ENCODE results near the gene ADGRL1. TPM values are rescaled to one million over a fixed set of nuclear protein-coding genes. Genes with fewer than 3 reads are reported as not detected.

ADGRL1 gene
- total and polyA plus RNA-seq, 9 of the 15 experiments (the other 6 are each of a cell fraction or from before 2014, with no cell fraction given): 0.14 to 37.0 (median 8.6) TPM

- no peak overlapping the region for H2AFZ ChIP-seq (ENCODE audit: low read depth, low read length)
- H3K4me3 ChIP-seq: no peak overlapping the region
- peak overlapping the region; percentile 91 for H3K4me2 ChIP-seq (ENCODE audit: insufficient read depth, low read length)
- H3K27me3 ChIP-seq (ENCODE audit: control insufficient read depth in 2 of 2, insufficient read depth in 2 of 2, low read length in 2 of 2): no peaks in the 10 kb centered on the region
- H3K9ac ChIP-seq (ENCODE audit: insufficient read depth in 1 of 2, low read depth in 2 of 2, low read length in 2 of 2): peak overlapping the region; percentile 84 to 92; a peak in 3 of 4 replicates
- no peaks in the 10 kb centered on the region for H4K20me1 ChIP-seq (replicated peaks; ENCODE audit: control insufficient read depth, insufficient read depth, low read length)
- H3K9me1 ChIP-seq (ENCODE audit: control insufficient read depth, insufficient read depth, low read length): peaks cover 4% of the 10 kb centered on the region
- H3K79me2 ChIP-seq (ENCODE audit: control insufficient read depth, insufficient read depth, low read length): peaks cover 18% of the 10 kb centered on the region
- ChIA-PET POLR2A (interaction anchor here (0.5 to 0.7 kb wide), 3 partner anchors 17 to 77 kb away, joined by 3 to 5 read pairs (median 3); no protein-coding TSS in a partner anchor), CTCF (ENCODE audit: low intra/inter-chr PET ratio) (interaction anchor here (1.2 kb wide), 1 partner anchor 239 kb away, joined by 3 read pairs; no protein-coding TSS in a partner anchor)
- intact Hi-C loops (cut with micrococcal nuclease): no loop called here
- DNase-seq (ENCODE audit: extremely low read depth in 1 of 4, low spot score in 3 of 4) (no peak), ATAC-seq (no peak), FAIRE-seq (peak; percentile 52)
- H3K4me1 ChIP-seq (replicated peaks in 1 of 2; ENCODE audit: control insufficient read depth in 2 of 2, insufficient read depth in 2 of 2, low read length in 2 of 2): peaks cover 38 to 43% of the 10 kb centered on the region in 2 experiments; a peak in 4 of 5 replicates
- H3K27ac ChIP-seq (ENCODE audit: extremely low read depth, low read depth, low read length): peak overlapping the region; percentile 89
- in situ Hi-C loops (cut with MboI): no loop called here
- H3K9me3 ChIP-seq (replicated peaks; ENCODE audit: control insufficient read depth, insufficient read depth, low read depth, low read length): no peaks in the 10 kb centered on the region
- peaks cover 27% of the 10 kb centered on the region; the same call in 2 of the 3 replicates for H3K36me3 ChIP-seq (ENCODE audit: control insufficient read depth, insufficient read depth, low read length)
- 57% methylated on average over 3 of the region's 3 CpGs for WGBS (ENCODE audit: insufficient coverage, low coverage, missing lambda C conversion rate)
- BruUV-seq (replicated peaks): no TSS peak
- TF ChIP-seq, protein P1, sequence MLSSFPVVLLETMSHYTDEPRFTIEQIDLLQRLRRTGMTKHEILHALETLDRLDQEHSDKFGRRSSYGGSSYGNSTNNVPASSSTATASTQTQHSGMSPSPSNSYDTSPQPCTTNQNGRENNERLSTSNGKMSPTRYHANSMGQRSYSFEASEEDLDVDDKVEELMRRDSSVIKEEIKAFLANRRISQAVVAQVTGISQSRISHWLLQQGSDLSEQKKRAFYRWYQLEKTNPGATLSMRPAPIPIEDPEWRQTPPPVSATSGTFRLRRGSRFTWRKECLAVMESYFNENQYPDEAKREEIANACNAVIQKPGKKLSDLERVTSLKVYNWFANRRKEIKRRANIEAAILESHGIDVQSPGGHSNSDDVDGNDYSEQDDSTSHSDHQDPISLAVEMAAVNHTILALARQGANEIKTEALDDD (IDR thresholded peaks at IDR 0.05): no peak
- TF ChIP-seq, protein P2, sequence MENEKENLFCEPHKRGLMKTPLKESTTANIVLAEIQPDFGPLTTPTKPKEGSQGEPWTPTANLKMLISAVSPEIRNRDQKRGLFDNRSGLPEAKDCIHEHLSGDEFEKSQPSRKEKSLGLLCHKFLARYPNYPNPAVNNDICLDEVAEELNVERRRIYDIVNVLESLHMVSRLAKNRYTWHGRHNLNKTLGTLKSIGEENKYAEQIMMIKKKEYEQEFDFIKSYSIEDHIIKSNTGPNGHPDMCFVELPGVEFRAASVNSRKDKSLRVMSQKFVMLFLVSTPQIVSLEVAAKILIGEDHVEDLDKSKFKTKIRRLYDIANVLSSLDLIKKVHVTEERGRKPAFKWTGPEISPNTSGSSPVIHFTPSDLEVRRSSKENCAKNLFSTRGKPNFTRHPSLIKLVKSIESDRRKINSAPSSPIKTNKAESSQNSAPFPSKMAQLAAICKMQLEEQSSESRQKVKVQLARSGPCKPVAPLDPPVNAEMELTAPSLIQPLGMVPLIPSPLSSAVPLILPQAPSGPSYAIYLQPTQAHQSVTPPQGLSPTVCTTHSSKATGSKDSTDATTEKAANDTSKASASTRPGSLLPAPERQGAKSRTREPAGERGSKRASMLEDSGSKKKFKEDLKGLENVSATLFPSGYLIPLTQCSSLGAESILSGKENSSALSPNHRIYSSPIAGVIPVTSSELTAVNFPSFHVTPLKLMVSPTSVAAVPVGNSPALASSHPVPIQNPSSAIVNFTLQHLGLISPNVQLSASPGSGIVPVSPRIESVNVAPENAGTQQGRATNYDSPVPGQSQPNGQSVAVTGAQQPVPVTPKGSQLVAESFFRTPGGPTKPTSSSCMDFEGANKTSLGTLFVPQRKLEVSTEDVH (IDR thresholded peaks at IDR 0.05; ENCODE audit: low read depth, partially characterized antibody): no peak
- TF ChIP-seq HDAC1 (IDR thresholded peaks at IDR 0.05): no peak
- TF ChIP-seq POLR3G (IDR thresholded peaks at IDR 0.05; ENCODE audit: extremely low read depth, insufficient read length, insufficient replicate concordance): no peak
- no peak for TF ChIP-seq E2F3 (CRISPR knock-in tag; IDR thresholded peaks at IDR 0.05)
- no peak for TF ChIP-seq TEAD2 (tag; IDR thresholded peaks at IDR 0.05)
- no peak for TF ChIP-seq CBX2 (IDR thresholded peaks at IDR 0.05; ENCODE audit: insufficient read depth, low read length, poor library complexity, severe bottlenecking)
These were observed 86.8 kb downstream of the ADGRL1 start for GRCh38 chr19:14119146-14119545.
